ENCODE measurements around the gene LARGE1.

DNA sequence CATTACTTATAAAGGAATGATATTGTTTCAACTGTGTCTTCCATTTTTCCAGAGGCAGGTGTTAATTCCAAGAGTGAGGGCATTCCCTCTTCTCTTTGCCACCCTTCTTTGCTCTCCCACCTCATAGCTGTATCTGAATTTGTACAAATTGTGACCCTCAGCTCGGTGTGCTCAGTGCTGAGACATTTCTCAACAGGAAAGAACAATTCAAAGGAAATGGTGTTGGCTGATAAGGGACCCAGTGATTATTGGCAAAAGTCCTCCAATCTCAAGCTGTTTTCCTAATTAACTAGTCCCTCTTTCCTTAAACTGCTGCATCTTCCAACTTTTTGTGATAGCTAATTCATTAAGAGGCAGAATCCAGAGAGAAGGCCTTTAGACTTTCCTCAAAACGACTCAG is 453.2 kb downstream of the LARGE1 start:
- TF ChIP-seq, protein P1, sequence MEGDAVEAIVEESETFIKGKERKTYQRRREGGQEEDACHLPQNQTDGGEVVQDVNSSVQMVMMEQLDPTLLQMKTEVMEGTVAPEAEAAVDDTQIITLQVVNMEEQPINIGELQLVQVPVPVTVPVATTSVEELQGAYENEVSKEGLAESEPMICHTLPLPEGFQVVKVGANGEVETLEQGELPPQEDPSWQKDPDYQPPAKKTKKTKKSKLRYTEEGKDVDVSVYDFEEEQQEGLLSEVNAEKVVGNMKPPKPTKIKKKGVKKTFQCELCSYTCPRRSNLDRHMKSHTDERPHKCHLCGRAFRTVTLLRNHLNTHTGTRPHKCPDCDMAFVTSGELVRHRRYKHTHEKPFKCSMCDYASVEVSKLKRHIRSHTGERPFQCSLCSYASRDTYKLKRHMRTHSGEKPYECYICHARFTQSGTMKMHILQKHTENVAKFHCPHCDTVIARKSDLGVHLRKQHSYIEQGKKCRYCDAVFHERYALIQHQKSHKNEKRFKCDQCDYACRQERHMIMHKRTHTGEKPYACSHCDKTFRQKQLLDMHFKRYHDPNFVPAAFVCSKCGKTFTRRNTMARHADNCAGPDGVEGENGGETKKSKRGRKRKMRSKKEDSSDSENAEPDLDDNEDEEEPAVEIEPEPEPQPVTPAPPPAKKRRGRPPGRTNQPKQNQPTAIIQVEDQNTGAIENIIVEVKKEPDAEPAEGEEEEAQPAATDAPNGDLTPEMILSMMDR (IDR thresholded peaks at IDR 0.05): no peak
- TF ChIP-seq POLR2A (IDR thresholded peaks at IDR 0.05): no peak

All from tibial nerve (tissue), 3 donors.